MCF 10A (cell line): ENCODE measurements around the gene GNG7. TPM values are rescaled to one million over a fixed set of nuclear protein-coding genes. Genes with fewer than 3 reads are reported as not detected.

Experiments used
- BruUV-seq: library from RNA; stranded (reverse); fragments of 400-500 nt; replicated peaks from 2 replicates; lab custom pipeline; 2021; lab: Mats Ljungman, UMichigan
- CTCF ChIA-PET: fragments of 300-600 bp; sonication (Branson Sonifier 250); formaldehyde crosslinking; extraction: SDS; loops from one replicate; lab custom pipeline; 2021; ENCODE audit warnings: antibody characterized with exemption, inconsistent platforms; lab: Yijun Ruan, JAX
- POLR2A ChIA-PET: fragments of 300-600, 350-650 bp; sonication (Branson Sonifier 250); formaldehyde crosslinking; extraction: SDS; loops from one replicate; lab custom pipeline; 2020; ENCODE audit warnings: antibody characterized with exemption, inconsistent platforms; lab: Yijun Ruan, JAX
- DNase-seq: peaks from one replicate; pipeline ENCODE4 v3.0.0-alpha.2; 2018; ENCODE audit not compliant: unreplicated experiment
- H3K27ac Mint-ChIP-seq: one replicate; pipeline ENCODE4 v1.8.0; 2022; ENCODE audit warnings: mild to moderate bottlenecking, low read depth, mixed read lengths; ENCODE audit not compliant: unreplicated experiment
- H3K27me3 Mint-ChIP-seq: one replicate; pipeline ENCODE4 v1.8.0; 2022; ENCODE audit warnings: mixed read lengths; ENCODE audit not compliant: insufficient read depth, unreplicated experiment
- H3K36me3 Mint-ChIP-seq: one replicate; pipeline ENCODE4 v1.8.0; 2022; ENCODE audit warnings: mild to moderate bottlenecking, moderate library complexity, mixed read lengths; ENCODE audit not compliant: insufficient read depth, unreplicated experiment
- H3K4me1 Mint-ChIP-seq: one replicate; pipeline ENCODE4 v1.8.0; 2022; ENCODE audit warnings: mixed read lengths; ENCODE audit not compliant: insufficient read depth, unreplicated experiment
- H3K4me3 Mint-ChIP-seq: one replicate; pipeline ENCODE4 v1.8.0; 2022; ENCODE audit warnings: mild to moderate bottlenecking, moderate library complexity, mixed read lengths; ENCODE audit not compliant: unreplicated experiment
- H3K9me3 Mint-ChIP-seq: one replicate; pipeline ENCODE4 v1.8.0; 2022; ENCODE audit warnings: mixed read lengths; ENCODE audit not compliant: unreplicated experiment
- intact Hi-C: fragments of 100-400 bp; cut with micrococcal nuclease; formaldehyde crosslinking; loops from 2 replicates; pipeline ENCODE4 v1.14.1; 2022
- total RNA-seq: library from RNA; stranded (reverse); gene quantifications from 2 replicates; pipeline ENCODE4 v1.2.3, GENCODE V29; 2022
- TF ChIP-seq, protein P1 (sequence below): fragments of 200-600 bp; IDR thresholded peaks from one replicate; pipeline ENCODE4 v1.8.0; 2022; ENCODE audit warnings: antibody characterized with exemption, mild to moderate bottlenecking; ENCODE audit not compliant: unreplicated experiment

GNG7 gene
- total RNA-seq, 1 experiment from 2014 or later = 0.51 TPM

DNA sequence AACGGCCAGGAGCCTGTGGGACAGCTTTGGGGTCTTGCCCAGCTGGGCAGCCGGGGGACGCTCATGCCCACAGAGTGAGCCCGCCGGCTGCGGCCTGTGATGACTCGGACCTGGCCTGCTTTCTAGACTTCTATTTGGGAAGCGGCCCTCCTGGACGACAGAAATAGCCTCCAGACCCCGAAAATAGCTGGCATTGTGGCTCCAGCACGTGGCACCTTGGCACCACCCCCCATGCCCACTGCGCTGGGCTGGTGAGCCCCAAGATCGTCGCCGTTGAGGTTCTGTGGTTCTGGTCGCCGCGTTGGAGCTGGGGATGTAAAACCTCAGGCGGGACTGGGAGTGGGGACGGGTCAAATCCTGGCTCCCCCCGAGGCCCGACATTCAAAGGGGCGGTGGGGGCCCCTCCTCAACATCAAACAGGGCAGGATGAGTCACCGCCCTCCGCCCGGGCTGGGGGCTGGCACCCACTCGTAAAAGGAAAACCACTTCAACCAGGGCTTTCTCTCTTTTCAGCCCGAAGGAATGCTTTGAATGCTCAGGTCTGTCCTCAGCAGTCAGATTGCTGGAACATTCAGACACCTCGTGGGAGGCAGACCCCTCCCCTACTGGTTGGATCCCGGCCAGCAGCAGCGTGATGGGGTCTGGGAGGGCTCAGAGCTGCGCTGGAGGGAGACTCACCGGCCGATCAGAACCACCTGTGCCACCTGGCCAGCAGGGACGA is 184.5 kb downstream of the GNG7 start:
- H3K27ac Mint-ChIP-seq = no peak overlapping the region
- ChIA-PET POLR2A (interaction anchor here (0.6 kb wide), 1 partner anchor 481 kb away, joined by 3 read pairs; no protein-coding TSS in a partner anchor), CTCF (interaction anchor here (0.6 kb wide), 1 partner anchor 267 kb away, joined by 5 read pairs; the partner anchor contains the start of gene THOP1)
- no peaks in the 10 kb centered on the region for H3K27me3 Mint-ChIP-seq
- BruUV-seq = no TSS peak
- TF ChIP-seq, protein P1, sequence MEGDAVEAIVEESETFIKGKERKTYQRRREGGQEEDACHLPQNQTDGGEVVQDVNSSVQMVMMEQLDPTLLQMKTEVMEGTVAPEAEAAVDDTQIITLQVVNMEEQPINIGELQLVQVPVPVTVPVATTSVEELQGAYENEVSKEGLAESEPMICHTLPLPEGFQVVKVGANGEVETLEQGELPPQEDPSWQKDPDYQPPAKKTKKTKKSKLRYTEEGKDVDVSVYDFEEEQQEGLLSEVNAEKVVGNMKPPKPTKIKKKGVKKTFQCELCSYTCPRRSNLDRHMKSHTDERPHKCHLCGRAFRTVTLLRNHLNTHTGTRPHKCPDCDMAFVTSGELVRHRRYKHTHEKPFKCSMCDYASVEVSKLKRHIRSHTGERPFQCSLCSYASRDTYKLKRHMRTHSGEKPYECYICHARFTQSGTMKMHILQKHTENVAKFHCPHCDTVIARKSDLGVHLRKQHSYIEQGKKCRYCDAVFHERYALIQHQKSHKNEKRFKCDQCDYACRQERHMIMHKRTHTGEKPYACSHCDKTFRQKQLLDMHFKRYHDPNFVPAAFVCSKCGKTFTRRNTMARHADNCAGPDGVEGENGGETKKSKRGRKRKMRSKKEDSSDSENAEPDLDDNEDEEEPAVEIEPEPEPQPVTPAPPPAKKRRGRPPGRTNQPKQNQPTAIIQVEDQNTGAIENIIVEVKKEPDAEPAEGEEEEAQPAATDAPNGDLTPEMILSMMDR = no peak
- H3K9me3 Mint-ChIP-seq = no peaks in the 10 kb centered on the region
- no peak overlapping the region for H3K4me3 Mint-ChIP-seq
- DNase-seq = no peak
- intact Hi-C loops = no loop called here
- peaks cover 6% of the 10 kb centered on the region for H3K36me3 Mint-ChIP-seq
- H3K4me1 Mint-ChIP-seq = no peaks in the 10 kb centered on the region

DNA sequence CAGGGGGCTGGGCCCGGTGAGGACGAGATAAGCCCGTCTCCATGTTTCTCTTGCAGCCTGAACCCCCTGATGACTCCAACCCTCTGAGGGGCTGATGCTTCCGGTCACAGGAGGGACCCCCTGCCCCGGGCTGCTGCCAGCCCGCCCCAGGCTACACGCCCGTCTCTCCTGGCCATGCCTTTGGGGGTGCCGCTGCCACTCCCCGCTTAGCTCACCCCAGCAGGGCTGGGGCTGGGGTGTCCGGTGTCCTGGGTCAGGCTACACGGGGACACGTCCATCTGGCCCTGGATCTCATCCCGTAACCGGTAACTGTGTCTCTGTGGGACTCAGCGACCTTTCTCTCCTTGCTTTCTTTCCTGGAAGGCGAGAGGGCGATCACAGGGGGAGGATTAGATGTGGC is 185.8 kb downstream of the GNG7 start:
- BruUV-seq = no TSS peak
- H3K4me1 Mint-ChIP-seq = no peaks in the 10 kb centered on the region
- no peak overlapping the region for H3K27ac Mint-ChIP-seq
- H3K9me3 Mint-ChIP-seq = no peaks in the 10 kb centered on the region
- H3K4me3 Mint-ChIP-seq = no peak overlapping the region
- intact Hi-C loops = no loop called here
- ChIA-PET POLR2A (interaction anchor here (1.3 kb wide), 1 partner anchor 13 kb away, joined by 4 read pairs; no protein-coding TSS in a partner anchor), CTCF (interaction anchor here (1.3 kb wide), 1 partner anchor 78 kb away, joined by 3 read pairs; no protein-coding TSS in a partner anchor)
- H3K27me3 Mint-ChIP-seq = no peaks in the 10 kb centered on the region
- H3K36me3 Mint-ChIP-seq = peaks cover 6% of the 10 kb centered on the region
- DNase-seq = no peak
- TF ChIP-seq, protein P1 = no peak

DNA sequence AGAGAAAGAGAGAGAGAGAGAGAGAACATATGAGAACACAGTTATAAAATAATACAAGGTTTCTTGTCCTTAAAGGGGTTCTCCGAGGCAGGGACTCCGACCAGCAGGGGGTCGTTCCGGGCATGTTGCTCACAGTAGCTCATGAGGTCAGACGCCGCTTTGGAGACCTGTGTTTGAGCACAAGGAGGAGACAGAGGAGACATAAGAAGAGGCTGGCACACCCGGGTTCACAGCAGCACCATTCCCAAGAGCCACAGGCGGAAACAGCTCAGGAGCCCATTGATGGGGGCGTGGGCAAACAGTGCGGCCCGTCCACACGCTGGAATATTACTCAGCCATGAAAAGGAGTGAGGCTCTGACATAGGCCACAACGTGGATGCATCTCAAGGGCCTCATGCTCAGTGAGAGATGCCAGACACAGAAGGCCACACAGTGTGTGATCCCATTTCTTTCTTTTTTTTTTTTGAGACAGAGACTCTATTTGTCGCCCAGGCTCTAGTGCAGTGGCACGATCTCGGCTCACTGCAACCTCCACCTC is 187.4 kb downstream of the GNG7 start:
- TF ChIP-seq, protein P1 = no peak
- intact Hi-C loops = no loop called here

More for the DNA sequence above, 187.4 kb downstream of the GNG7 start:
- H3K27ac Mint-ChIP-seq = no peak overlapping the region
- no peaks in the 10 kb centered on the region for H3K36me3 Mint-ChIP-seq
- H3K4me3 Mint-ChIP-seq = no peak overlapping the region
- BruUV-seq = no TSS peak
- H3K4me1 Mint-ChIP-seq = no peaks in the 10 kb centered on the region
- CTCF ChIA-PET = no interaction called here
- H3K9me3 Mint-ChIP-seq = no peaks in the 10 kb centered on the region
- no peaks in the 10 kb centered on the region for H3K27me3 Mint-ChIP-seq
- no peak for DNase-seq
- POLR2A ChIA-PET = interaction anchor here (0.6 to 1.1 kb wide), 3 partner anchors 8 to 39 kb away, joined by 3 read pairs; partner anchors contain the start of gene GADD45B
